NCI-H82 (cell line): ENCODE measurements around the gene MPHOSPH10.
"Not testable (repeated sequence)": the region's sequence is repeated elsewhere in the genome, so short reads cannot be mapped to it uniquely, and the experiment has no call there.

Experiments
- DNase-seq: peaks from one replicate; lab custom pipeline; 2025; lab: John Stamatoyannopoulos, UW

Gene MPHOSPH10

GRCh38 chr2:71122387-71123298 lies 7.8 kb upstream of the MPHOSPH10 start:
- DNase-seq: no peak

DNA sequence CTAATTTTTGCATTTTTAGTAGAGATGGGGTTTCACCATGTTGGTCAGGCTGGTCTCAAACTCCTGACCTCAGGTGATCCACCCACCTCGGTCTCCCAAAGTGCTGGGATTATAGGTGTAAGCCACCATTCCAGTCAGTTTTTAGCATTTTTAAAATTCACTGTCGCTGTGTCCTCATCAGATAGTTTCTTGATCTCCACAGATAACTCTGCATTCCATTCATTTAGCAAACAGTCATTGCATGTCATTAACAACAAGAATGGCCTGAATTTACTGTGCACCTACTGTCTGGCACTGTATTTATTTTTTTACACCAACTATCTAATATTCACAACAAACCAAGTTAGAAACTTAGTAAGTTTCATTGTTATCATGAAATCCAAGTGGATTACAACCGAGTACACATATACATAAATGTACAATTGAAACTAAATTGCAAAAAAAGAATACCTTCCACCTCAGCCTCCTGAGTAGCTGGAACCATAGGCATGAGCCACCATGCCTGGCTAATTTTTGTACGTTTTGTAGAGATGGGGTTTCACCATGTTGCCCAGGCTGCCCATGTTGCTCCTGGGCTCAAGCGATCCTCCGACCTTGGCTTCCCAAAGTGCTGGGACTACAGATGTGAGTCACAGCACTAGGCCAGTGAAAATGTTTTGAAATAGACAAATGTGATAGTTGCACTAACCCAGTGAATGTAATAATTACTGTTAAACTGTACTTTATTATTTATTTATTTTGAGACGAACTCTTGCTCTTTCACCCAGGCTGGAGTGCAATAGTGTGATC lies 4.7 kb upstream of the MPHOSPH10 start:
- DNase-seq: no peak

- DNase-seq: no peak
These were observed 3.5 kb upstream of the MPHOSPH10 start for GRCh38 chr2:71126957-71127356.

DNA sequence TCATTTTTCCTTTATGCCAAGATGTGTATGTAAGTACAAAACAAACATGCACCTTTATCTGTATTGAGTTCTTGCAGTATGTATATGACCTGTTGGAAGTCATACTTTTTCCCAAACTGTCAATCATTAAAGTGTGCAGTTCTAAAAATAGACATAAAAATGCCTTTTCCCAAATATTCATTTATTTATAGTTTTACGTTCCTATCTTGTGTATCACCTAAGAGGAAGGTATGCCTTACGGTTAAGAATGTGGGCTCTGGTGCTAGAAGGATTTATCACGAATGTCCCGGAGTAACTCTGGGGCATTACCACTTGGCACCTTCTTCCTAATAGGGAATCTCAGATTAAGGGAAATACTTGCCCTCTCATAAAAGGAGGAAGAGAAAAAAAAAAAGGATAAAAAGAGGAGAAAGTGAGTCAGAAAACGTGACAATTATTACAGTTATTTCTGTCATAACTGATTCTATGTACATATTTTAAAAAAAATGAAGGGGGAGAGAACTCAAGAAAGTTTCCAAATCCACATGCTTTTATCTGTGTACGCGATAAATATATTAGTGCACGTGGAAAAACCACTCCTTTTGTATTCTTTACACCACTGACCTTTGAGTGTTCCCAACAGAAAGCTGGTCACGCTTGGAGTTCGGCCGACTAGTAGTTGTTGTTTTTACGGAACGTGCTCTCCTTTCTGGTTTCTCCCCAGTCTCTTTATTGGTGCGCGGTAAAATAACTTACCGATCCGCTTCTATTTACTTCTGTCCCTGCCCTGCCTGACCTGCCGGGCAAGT lies 1.1 kb upstream of the MPHOSPH10 start:
- peak; percentile 40 for DNase-seq

DNA sequence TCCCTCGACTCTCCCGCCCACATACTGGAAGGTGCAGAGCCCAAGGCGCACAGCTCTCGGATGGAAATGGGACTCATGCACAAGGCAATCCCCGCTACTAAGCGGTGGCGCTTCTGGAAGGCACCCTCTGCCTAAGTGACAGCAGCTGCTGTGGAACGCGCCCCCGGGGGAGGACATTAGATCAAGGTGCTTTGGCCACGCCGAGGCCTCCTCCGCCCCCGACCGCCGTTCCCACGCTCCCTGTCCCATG lies 607 bp upstream of the MPHOSPH10 start:
- peak; percentile 85 for DNase-seq

GRCh38 chr2:71130905-71131244 lies 441 bp downstream of the MPHOSPH10 start:
- DNase-seq: peak; percentile 36

- not testable (repeated sequence) for DNase-seq
These were observed 1.1 kb downstream of the MPHOSPH10 start for GRCh38 chr2:71131387-71132166.

GRCh38 chr2:71133603-71134002 lies 3.2 kb downstream of the MPHOSPH10 start:
- no peak for DNase-seq

DNA sequence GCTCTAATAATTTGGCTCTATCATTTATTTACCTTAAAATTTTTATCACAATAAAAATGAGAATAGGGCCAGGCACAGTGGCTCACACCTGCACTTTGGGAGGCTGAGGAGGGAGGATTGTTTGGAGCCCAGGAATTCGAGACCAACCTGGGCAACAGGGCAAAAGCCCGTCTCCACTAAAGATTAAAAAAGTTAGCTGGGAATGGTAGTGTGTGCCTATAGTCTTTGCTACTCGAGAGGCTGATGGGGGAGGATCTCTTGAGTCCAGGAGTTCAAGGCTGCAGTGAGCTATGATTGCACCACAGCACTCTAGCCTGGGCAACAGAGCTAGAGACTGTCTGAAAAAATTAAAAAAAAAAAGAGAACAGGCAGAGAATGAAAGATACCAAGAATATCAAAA lies 5.7 kb downstream of the MPHOSPH10 start:
- DNase-seq: no peak

DNA sequence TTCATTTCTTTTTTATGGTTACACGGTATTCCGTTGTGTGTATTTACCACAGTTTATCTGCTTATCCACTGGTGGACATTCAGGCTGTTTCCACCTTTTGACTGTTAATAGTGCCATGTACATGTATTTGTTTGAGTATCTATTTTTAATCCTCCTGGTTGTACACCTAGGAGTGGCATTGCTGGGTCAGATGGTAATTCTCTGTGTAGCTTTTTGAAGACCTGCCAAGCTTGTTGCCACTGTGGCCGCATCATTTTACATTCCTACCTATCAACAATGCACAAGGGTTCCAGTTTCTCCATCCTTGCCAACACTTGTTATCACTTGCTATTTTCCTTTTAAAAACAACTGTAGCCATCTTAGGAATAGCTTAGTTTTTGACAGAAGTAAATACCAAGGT lies 13.3 kb downstream of the MPHOSPH10 start:
- no peak for DNase-seq

DNA sequence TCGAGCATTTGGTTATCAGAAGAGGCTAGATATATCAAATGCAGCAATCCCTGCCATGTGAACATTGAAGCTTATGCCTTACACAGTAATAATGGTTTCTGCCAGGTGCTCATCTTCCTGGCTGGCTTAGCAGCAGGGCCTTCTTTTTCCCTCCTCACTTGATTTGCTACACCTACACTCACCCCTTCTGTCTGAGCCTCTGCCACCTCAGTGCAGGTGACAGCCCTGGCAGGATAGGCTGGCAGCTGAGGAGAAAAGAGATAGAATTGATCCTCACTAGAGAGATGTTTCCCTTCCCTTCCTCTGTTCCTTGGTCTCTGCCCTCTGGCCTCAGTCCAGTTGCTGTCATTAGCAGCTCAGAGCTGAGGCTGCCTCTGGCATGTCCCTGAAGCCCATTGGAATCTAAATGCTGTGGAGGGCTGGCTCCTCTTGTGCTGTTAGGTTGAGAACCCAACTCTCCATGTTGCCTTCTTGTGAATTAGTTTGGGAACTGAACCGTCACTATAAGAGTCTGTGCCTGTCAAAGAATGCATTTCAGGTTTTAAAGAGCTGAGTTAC lies 18.2 kb downstream of the MPHOSPH10 start:
- DNase-seq: no peak

DNA sequence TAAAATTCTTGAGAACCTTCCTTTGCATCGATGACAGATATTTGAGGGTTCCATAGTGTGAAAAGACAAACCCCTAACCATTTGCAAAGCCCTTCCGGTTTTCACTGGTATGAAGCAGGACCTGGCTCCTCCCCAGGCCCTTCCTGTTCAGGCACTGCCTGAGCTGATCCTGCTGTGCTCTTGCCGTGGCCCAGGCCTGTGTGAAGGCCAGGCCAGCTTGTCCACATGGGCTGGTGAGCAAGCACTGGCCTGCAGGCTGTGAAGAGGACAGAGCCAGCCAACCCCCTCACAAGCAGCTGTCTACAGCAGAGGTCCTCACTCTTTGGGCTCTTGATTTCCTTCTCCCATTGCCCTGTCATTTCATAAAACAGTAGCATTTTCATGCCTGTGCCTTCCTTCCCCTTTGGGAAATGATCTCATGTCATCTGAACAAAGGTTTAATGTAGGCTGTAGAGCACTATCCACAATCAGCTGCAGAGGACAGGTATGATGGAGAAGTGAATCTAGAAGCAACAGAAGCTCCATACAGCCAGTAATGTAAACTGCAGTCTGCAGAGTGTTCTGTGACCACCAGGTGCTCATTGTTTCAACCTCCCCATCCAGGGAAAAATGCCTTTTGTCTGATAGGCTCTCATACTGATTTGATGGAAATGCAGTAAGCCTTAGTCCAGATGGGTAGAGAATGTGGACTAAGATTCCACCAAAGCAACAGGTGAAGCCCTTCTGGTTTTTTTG lies 19.8 kb downstream of the MPHOSPH10 start:
- peak; percentile 20 for DNase-seq

DNA sequence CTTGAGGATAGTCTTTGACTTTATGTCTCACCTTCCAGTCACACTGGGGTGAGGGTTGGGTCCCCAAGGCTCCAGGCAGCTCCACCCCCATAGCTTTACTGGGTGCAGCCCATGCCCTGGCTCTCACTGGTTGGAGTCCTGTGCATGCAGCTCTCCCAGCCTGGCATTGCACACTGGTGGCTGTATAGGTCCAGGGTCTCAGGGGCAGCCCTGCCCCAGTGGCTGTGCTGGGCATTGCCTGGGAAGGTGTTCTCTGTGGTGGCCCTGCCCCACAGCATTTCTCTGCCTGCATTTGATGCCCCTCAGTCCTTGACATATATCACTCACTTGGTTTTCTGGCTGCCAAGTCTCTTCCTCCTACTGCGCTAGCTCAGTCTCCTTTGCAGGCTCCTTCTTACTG lies 21.2 kb downstream of the MPHOSPH10 start:
- no peak for DNase-seq

- peak; percentile 62 for DNase-seq
These were observed 23.3 kb downstream of the MPHOSPH10 start for GRCh38 chr2:71153585-71154224.

GRCh38 chr2:71154279-71154678 lies 23.8 kb downstream of the MPHOSPH10 start:
- no peak for DNase-seq

GRCh38 chr2:71154798-71155197 lies 24.4 kb downstream of the MPHOSPH10 start:
- DNase-seq: peak; percentile 27

GRCh38 chr2:71155846-71156245 lies 25.4 kb downstream of the MPHOSPH10 start:
- DNase-seq: no peak

GRCh38 chr2:71156573-71156972 lies 26.1 kb downstream of the MPHOSPH10 start:
- peak; percentile 96 for DNase-seq

GRCh38 chr2:71157124-71157793 lies 26.8 kb downstream of the MPHOSPH10 start:
- DNase-seq: peak; percentile 95

DNA sequence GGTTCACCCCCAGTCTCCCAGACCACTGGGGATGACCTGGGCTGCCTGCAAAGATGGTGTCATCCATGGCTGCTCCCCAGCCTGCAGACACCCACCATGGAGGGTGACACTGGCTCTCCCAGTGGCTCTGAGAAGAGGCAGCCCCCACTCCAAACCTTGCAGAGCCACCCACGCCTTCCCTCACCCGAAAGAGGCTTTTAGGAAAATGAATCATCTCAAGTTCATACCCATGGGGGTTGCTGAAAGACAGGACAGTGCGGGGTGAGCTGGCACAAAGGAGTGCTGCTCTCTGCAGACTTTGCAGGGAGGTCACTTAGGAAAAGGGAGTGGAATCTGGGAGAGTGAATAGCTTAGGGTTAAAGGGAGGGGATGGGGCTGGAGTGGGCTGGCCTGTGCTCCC lies 36.4 kb downstream of the MPHOSPH10 start:
- DNase-seq: no peak
